ENCODE data around the gene ZEB2.
A peak's percentile ranks its signal among the peaks of the same experiment; 100 is the strongest.

ZEB2 gene

GRCh38 chr2:144510294-144510991 is 9.5 kb downstream of the ZEB2 start:
- no peaks in the 10 kb centered on the region for H3K36me3 Mint-ChIP-seq
- H3K9me3 Mint-ChIP-seq = no peaks in the 10 kb centered on the region
- peaks cover 44% of the 10 kb centered on the region for H3K27me3 Mint-ChIP-seq
- no peak overlapping the region for H3K4me3 Mint-ChIP-seq
- H3K27ac Mint-ChIP-seq = peak overlapping the region; percentile 47
- peaks cover 6% of the 10 kb centered on the region for H3K4me1 Mint-ChIP-seq

GRCh38 chr2:144509879-144510221 is 10.1 kb downstream of the ZEB2 start:
- Mint-ChIP-seq H3K4me1 (peaks cover 7% of the 10 kb centered on the region), H3K27ac (no peak overlapping the region), H3K4me3 (no peak overlapping the region), H3K36me3 (no peaks in the 10 kb centered on the region), H3K27me3 (peaks cover 43% of the 10 kb centered on the region), H3K9me3 (no peaks in the 10 kb centered on the region)

GRCh38 chr2:144509001-144509878 is 10.7 kb downstream of the ZEB2 start:
- H3K4me3 Mint-ChIP-seq = no peak overlapping the region
- H3K4me1 Mint-ChIP-seq = peaks cover 8% of the 10 kb centered on the region
- H3K27ac Mint-ChIP-seq = no peak overlapping the region
- peaks cover 1% of the 10 kb centered on the region for H3K36me3 Mint-ChIP-seq
- H3K9me3 Mint-ChIP-seq = no peaks in the 10 kb centered on the region
- peaks cover 40% of the 10 kb centered on the region for H3K27me3 Mint-ChIP-seq

GRCh38 chr2:144508172-144508851 is 11.6 kb downstream of the ZEB2 start:
- Mint-ChIP-seq H3K27ac (no peak overlapping the region), H3K9me3 (no peaks in the 10 kb centered on the region), H3K36me3 (peaks cover 1% of the 10 kb centered on the region), H3K4me1 (peaks cover 8% of the 10 kb centered on the region), H3K27me3 (peaks cover 35% of the 10 kb centered on the region), H3K4me3 (no peak overlapping the region)

- Mint-ChIP-seq H3K27ac (no peak overlapping the region), H3K36me3 (peaks cover 1% of the 10 kb centered on the region), H3K4me3 (no peak overlapping the region), H3K9me3 (no peaks in the 10 kb centered on the region), H3K4me1 (peaks cover 8% of the 10 kb centered on the region), H3K27me3 (peaks cover 30% of the 10 kb centered on the region)
Measured at GRCh38 chr2:144507441-144508171, 12.3 kb downstream of the ZEB2 start.

- Mint-ChIP-seq H3K27ac (no peak overlapping the region), H3K4me1 (peaks cover 8% of the 10 kb centered on the region), H3K9me3 (no peaks in the 10 kb centered on the region), H3K36me3 (peaks cover 1% of the 10 kb centered on the region), H3K4me3 (peak overlapping the region; percentile 49), H3K27me3 (peaks cover 19% of the 10 kb centered on the region)
Measured at GRCh38 chr2:144505245-144505831, 14.6 kb downstream of the ZEB2 start.

GRCh38 chr2:144504218-144504641 is 15.7 kb downstream of the ZEB2 start:
- Mint-ChIP-seq H3K4me3 (no peak overlapping the region), H3K4me1 (peaks cover 8% of the 10 kb centered on the region), H3K27ac (no peak overlapping the region), H3K9me3 (no peaks in the 10 kb centered on the region), H3K36me3 (peaks cover 1% of the 10 kb centered on the region), H3K27me3 (peaks cover 15% of the 10 kb centered on the region)

GRCh38 chr2:144503242-144503641 is 16.7 kb downstream of the ZEB2 start:
- Mint-ChIP-seq H3K27ac (no peak overlapping the region), H3K4me1 (peaks cover 8% of the 10 kb centered on the region), H3K4me3 (no peak overlapping the region), H3K27me3 (peaks cover 11% of the 10 kb centered on the region), H3K36me3 (peaks cover 1% of the 10 kb centered on the region), H3K9me3 (no peaks in the 10 kb centered on the region)

- no peak overlapping the region for H3K27ac Mint-ChIP-seq
- H3K4me1 Mint-ChIP-seq = peaks cover 8% of the 10 kb centered on the region
- no peaks in the 10 kb centered on the region for H3K9me3 Mint-ChIP-seq
- H3K27me3 Mint-ChIP-seq = peaks cover 11% of the 10 kb centered on the region
- no peak overlapping the region for H3K4me3 Mint-ChIP-seq
- peaks cover 1% of the 10 kb centered on the region for H3K36me3 Mint-ChIP-seq
Measured at GRCh38 chr2:144502369-144502768, 17.6 kb downstream of the ZEB2 start.

- peaks cover 7% of the 10 kb centered on the region for H3K27me3 Mint-ChIP-seq
- peaks cover 8% of the 10 kb centered on the region for H3K4me1 Mint-ChIP-seq
- H3K9me3 Mint-ChIP-seq = no peaks in the 10 kb centered on the region
- peaks cover 1% of the 10 kb centered on the region for H3K36me3 Mint-ChIP-seq
- H3K27ac Mint-ChIP-seq = no peak overlapping the region
- H3K4me3 Mint-ChIP-seq = no peak overlapping the region
Measured at GRCh38 chr2:144501627-144502026, 18.3 kb downstream of the ZEB2 start.

- peaks cover 7% of the 10 kb centered on the region for H3K27me3 Mint-ChIP-seq
- no peaks in the 10 kb centered on the region for H3K9me3 Mint-ChIP-seq
- peaks cover 1% of the 10 kb centered on the region for H3K36me3 Mint-ChIP-seq
- H3K4me3 Mint-ChIP-seq = no peak overlapping the region
- peaks cover 8% of the 10 kb centered on the region for H3K4me1 Mint-ChIP-seq
- H3K27ac Mint-ChIP-seq = no peak overlapping the region
Measured at GRCh38 chr2:144501118-144501517, 18.8 kb downstream of the ZEB2 start.

- Mint-ChIP-seq H3K9me3 (no peaks in the 10 kb centered on the region), H3K4me1 (peaks cover 8% of the 10 kb centered on the region), H3K36me3 (peaks cover 1% of the 10 kb centered on the region), H3K27ac (no peak overlapping the region), H3K4me3 (no peak overlapping the region), H3K27me3 (peaks cover 5% of the 10 kb centered on the region)
Measured at GRCh38 chr2:144500563-144500962, 19.4 kb downstream of the ZEB2 start.

- H3K4me1 Mint-ChIP-seq = no peaks in the 10 kb centered on the region
- no peak overlapping the region for H3K4me3 Mint-ChIP-seq
- H3K27ac Mint-ChIP-seq = no peak overlapping the region
- no peaks in the 10 kb centered on the region for H3K27me3 Mint-ChIP-seq
- H3K9me3 Mint-ChIP-seq = no peaks in the 10 kb centered on the region
- H3K36me3 Mint-ChIP-seq = no peaks in the 10 kb centered on the region
Measured at GRCh38 chr2:144498277-144498676, 21.6 kb downstream of the ZEB2 start.

GRCh38 chr2:144496977-144497598 is 22.8 kb downstream of the ZEB2 start:
- no peak overlapping the region for H3K27ac Mint-ChIP-seq
- H3K36me3 Mint-ChIP-seq = no peaks in the 10 kb centered on the region

More at GRCh38 chr2:144496977-144497598, 22.8 kb downstream of the ZEB2 start:
- no peaks in the 10 kb centered on the region for H3K27me3 Mint-ChIP-seq
- H3K4me1 Mint-ChIP-seq = no peaks in the 10 kb centered on the region
- no peak overlapping the region for H3K4me3 Mint-ChIP-seq
- no peaks in the 10 kb centered on the region for H3K9me3 Mint-ChIP-seq
